HG03025 (cell line): ENCODE data around the gene KLRB1.
"Not testable (repeated sequence)": the region's sequence is repeated elsewhere in the genome, so short reads cannot be mapped to it uniquely, and the experiment has no call there.

ENCODE experiments used
- ATAC-seq: cut with Tn5 transposase; IDR thresholded peaks from one replicate; pipeline ENCODE4 v1.9.1; 2021; ENCODE audit warnings: mild to moderate bottlenecking, moderate library complexity; ENCODE audit not compliant: unreplicated experiment, low FRiP score

KLRB1 gene

DNA sequence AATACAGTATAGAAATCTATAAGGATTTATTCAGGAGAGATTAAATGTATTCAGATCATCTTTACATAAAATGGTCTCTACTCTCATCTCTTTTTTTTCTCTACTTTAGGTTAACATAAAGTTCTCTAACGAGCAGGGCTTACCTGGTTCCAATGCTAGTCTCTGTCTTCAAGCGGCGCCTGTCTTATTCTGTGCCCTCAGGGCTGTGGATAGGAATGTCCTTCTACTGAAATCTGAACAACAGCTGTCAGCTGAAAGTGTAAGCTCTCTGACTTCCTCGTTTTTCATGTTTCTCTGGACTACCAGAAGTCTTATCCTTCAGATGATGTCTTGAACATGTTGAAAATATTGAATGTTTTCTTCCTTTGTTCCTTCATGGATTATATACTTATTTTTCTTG is 62.2 kb downstream of the KLRB1 start:
- not testable (repeated sequence) for ATAC-seq
